GM12878 (cell line): Measurements from ENCODE around the gene OSBPL3. TPM values are rescaled to one million over a fixed set of nuclear protein-coding genes. Genes with fewer than 3 reads are reported as not detected.

Source experiments
- ATAC-seq: fragments of 200-7000 bp; cut with Tn5 transposase; 3 replicates; pipeline ENCODE4 v1.9.1; 2020; ENCODE audit warnings: mild to moderate bottlenecking, moderate library complexity
- BruUV-seq: library from RNA; stranded (reverse); fragments of 400-500 nt; replicated peaks from 2 replicates; lab custom pipeline; 2021; lab: Mats Ljungman, UMichigan
- CTCF ChIA-PET: fragments of 300-600 bp; sonication (Branson Sonifier 250); formaldehyde crosslinking; extraction: SDS; loops from one replicate; lab custom pipeline; 2021; ENCODE audit warnings: inconsistent platforms; lab: Yijun Ruan, JAX
- POLR2A ChIA-PET: fragments of 350-600 bp; formaldehyde crosslinking; extraction: SDS; loops from one replicate; lab custom pipeline; 2021; ENCODE audit warnings: inconsistent platforms; lab: Charles Lee
- RAD21 ChIA-PET: fragments of 300-600 bp; sonication (Branson Sonifier 250); formaldehyde crosslinking; loops from one replicate; lab custom pipeline; 2023; ENCODE audit warnings: antibody characterized with exemption; ENCODE audit not compliant: unreplicated experiment; lab: Charles Lee
- SMC1A ChIA-PET: fragments of 300-600 bp; sonication (Branson Sonifier 250); formaldehyde crosslinking; loops from one replicate; lab custom pipeline; 2023; ENCODE audit not compliant: unreplicated experiment, uncharacterized antibody; lab: Charles Lee
- DNase-seq: peaks from one replicate; pipeline ENCODE4 v3.0.0-alpha.2; 2011; ENCODE audit warnings: low read depth, low spot score
- FAIRE-seq: peaks from 3 replicates; lab custom pipeline; 2011; peaks lifted over from hg19 to GRCh38; lab: Jason Lieb, UNC
- H2AFZ ChIP-seq: 2 replicates; pipeline ENCODE4 v1.6.0; 2011; ENCODE audit warnings: low read depth, low read length, control low read depth; ENCODE audit not compliant: control insufficient read depth
- H3K27ac ChIP-seq: 2 replicates; pipeline ENCODE4 v1.5.1; 2011; ENCODE audit warnings: control low read depth; ENCODE audit not compliant: control insufficient read depth, insufficient read depth
- H3K27me3 ChIP-seq, 2 experiments: replicated peaks in 1 of 2; 2 replicates each; pipeline versions ENCODE4 v1.6.0 to v1.6.1; 2011; ENCODE audit warnings: low read length in 1 of 2; ENCODE audit not compliant: control insufficient read depth in 2 of 2, insufficient read depth in 2 of 2
- H3K36me3 ChIP-seq, 2 experiments: 2 replicates each; pipeline ENCODE4 v1.5.1; 2011; ENCODE audit warnings: low read length in 1 of 2; ENCODE audit not compliant: control insufficient read depth in 2 of 2, insufficient read depth in 2 of 2
- H3K4me1 ChIP-seq: 2 replicates; pipeline ENCODE4 v1.6.1; 2011; ENCODE audit warnings: mild to moderate bottlenecking, low read length, moderate library complexity, mixed read lengths; ENCODE audit not compliant: control insufficient read depth, insufficient read depth
- H3K4me2 ChIP-seq: 2 replicates; pipeline ENCODE4 v1.6.0; 2011; ENCODE audit warnings: control low read depth; ENCODE audit not compliant: control insufficient read depth, insufficient read depth
- H3K4me3 ChIP-seq: fragments of 200-600 bp; sonication (generic); 2 replicates; pipeline ENCODE4 v1.5.1; 2016
- H3K79me2 ChIP-seq: 2 replicates; pipeline ENCODE4 v1.6.0; 2011; ENCODE audit warnings: low read length; ENCODE audit not compliant: control insufficient read depth, insufficient read depth
- H3K9ac ChIP-seq: 2 replicates; pipeline ENCODE4 v1.8.0; 2011; ENCODE audit warnings: low read length, control low read depth, mixed read lengths; ENCODE audit not compliant: control insufficient read depth, insufficient read depth
- H3K9me3 ChIP-seq: replicated peaks from 3 replicates; pipeline ENCODE4 v1.5.1; 2011; ENCODE audit warnings: mild to moderate bottlenecking, low read length; ENCODE audit not compliant: control insufficient read depth, insufficient read depth
- H4K20me1 ChIP-seq: 2 replicates; pipeline ENCODE4 v1.6.0; 2011; ENCODE audit not compliant: control insufficient read depth, insufficient read depth
- ATF3 ChIP-seq: IDR thresholded peaks from 2 replicates; pipeline ENCODE4 v1.6.1; 2011; ENCODE audit warnings: low read depth, mild to moderate bottlenecking, low read length, moderate library complexity, borderline replicate concordance; ENCODE audit errors: extremely low read depth
- CBFB ChIP-seq: IDR thresholded peaks from 2 replicates; pipeline ENCODE4 v1.6.1; 2016; ENCODE audit warnings: antibody characterized with exemption, low read depth
- ETV6 ChIP-seq, 2 experiments: fragments of 450-650 bp in 1 of 2; IDR thresholded peaks in 1 of 2; conservative IDR thresholded peaks in 1 of 2; 2 replicates each; pipeline ENCODE4 v1.6.1; 2014; ENCODE audit warnings: antibody characterized with exemption in 1 of 2, borderline replicate concordance in 1 of 2, low read depth in 1 of 2, mild to moderate bottlenecking in 1 of 2, moderate library complexity in 1 of 2
- MAX ChIP-seq: IDR thresholded peaks from 2 replicates; pipeline ENCODE4 v1.6.1; 2012; ENCODE audit warnings: low read depth, low read length, improper control_type of control experiment
- MEF2A ChIP-seq: IDR thresholded peaks from 2 replicates; pipeline ENCODE4 v1.6.1; 2011; ENCODE audit warnings: low read depth, mild to moderate bottlenecking, low read length, moderate library complexity; ENCODE audit not compliant: insufficient read depth
- NBN ChIP-seq: fragments of 450-650 bp; IDR thresholded peaks from 2 replicates; pipeline ENCODE4 v1.6.1; 2016
- POLR2AphosphoS2 ChIP-seq: IDR thresholded peaks from 2 replicates; pipeline ENCODE4 v1.6.1; 2011; ENCODE audit warnings: low read depth, mild to moderate bottlenecking, low read length, improper control_type of control experiment, moderate library complexity
- RB1 ChIP-seq: fragments of 450-650 bp; formaldehyde crosslinking; IDR thresholded peaks from 2 replicates; pipeline ENCODE4 v1.6.1; 2017; ENCODE audit warnings: mild to moderate bottlenecking, borderline replicate concordance
- SUPT20H ChIP-seq: IDR thresholded peaks from 2 replicates; pipeline ENCODE4 v1.6.1; 2011; ENCODE audit warnings: low read depth, mild to moderate bottlenecking, low read length, moderate library complexity, borderline replicate concordance; ENCODE audit not compliant: control insufficient read depth
- TBL1XR1 ChIP-seq: IDR thresholded peaks from 2 replicates; pipeline ENCODE4 v1.6.1; 2012; ENCODE audit warnings: low read depth, low read length, improper control_type of control experiment
- ZNF384 ChIP-seq: IDR thresholded peaks from 2 replicates; pipeline ENCODE4 v1.6.1; 2012; ENCODE audit warnings: low read depth, mild to moderate bottlenecking, low read length, improper control_type of control experiment, borderline replicate concordance
- WGBS: methylation state at CpG from one replicate; pipeline ENCODE4 v1.1.6; 2016; ENCODE audit warnings: low lambda C conversion rate; ENCODE audit not compliant: insufficient replicate concordance, insufficient coverage; ENCODE audit errors: missing lambda C conversion rate; 5-methylcytosine and 5-hydroxymethylcytosine counted together
- in situ Hi-C: fragments of 300-500 bp; cut with MboI; formaldehyde crosslinking; loops from 9 replicates; pipeline ENCODE4 v1.14.3; 2018; ENCODE audit warnings: mixed read lengths
- intact Hi-C: fragments of 100-400 bp; cut with micrococcal nuclease; formaldehyde crosslinking; loops from one replicate; pipeline ENCODE4 v1.14.2; 2022; ENCODE audit not compliant: unreplicated experiment
- polyA plus RNA-seq, 11 experiments: library from polyadenylated mRNA; depleted of rRNA in 4 of 11; unstranded in 6 of 11; stranded (reverse) in 5 of 11; fragments of >200 nt; fragmentation: Nextera tagmentation in 4 of 11; fragmentation: Illumina TruSeq in 1 of 11; extraction: Ambion mirVana in 4 of 11; extraction: Trizol in 1 of 11; gene quantifications; 1 replicate in 1 of 11; 2 replicates in 10 of 11; pipeline versions ENCODE4 v1.2.1 to v1.2.3, GENCODE V29; 2011 to 2016; ENCODE audit warnings: inconsistent platforms in 2 of 11, missing spikeins in 2 of 11, low read depth in 1 of 11
- total RNA-seq, 4 experiments: library from RNA; depleted of rRNA in 3 of 4; stranded (reverse); fragments of >200 nt in 3 of 4; fragmentation: Illumina TruSeq in 1 of 4; extraction: Trizol in 1 of 4; gene quantifications; 2 replicates each; pipeline versions ENCODE4 v1.2.1 to v1.2.3, GENCODE V29; 2013 to 2021
- TF ChIP-seq, protein P1 (sequence below): fragments of 450-650 bp; IDR thresholded peaks from 2 replicates; pipeline ENCODE4 v1.6.1; 2017; ENCODE audit warnings: low read depth, mild to moderate bottlenecking, moderate library complexity
- TF ChIP-seq, protein P2 (sequence below), 3 experiments: IDR thresholded peaks in 2 of 3; conservative IDR thresholded peaks in 1 of 3; 2 replicates each; pipeline ENCODE4 v1.5.1; 2011; ENCODE audit warnings: low read depth in 3 of 3, low read length in 3 of 3, mild to moderate bottlenecking in 3 of 3, control low read depth in 2 of 3, moderate library complexity in 2 of 3, inconsistent platforms in 1 of 3, mixed read lengths in 1 of 3; ENCODE audit not compliant: control insufficient read depth in 2 of 3, insufficient read depth in 1 of 3; ENCODE audit errors: extremely low read depth in 1 of 3

Gene OSBPL3
- total and polyA plus RNA-seq, 10 of the 15 experiments (the other 5 are each of a cell fraction or from before 2014, with no cell fraction given): 6.1 to 46.6 (median 27.0) TPM

DNA sequence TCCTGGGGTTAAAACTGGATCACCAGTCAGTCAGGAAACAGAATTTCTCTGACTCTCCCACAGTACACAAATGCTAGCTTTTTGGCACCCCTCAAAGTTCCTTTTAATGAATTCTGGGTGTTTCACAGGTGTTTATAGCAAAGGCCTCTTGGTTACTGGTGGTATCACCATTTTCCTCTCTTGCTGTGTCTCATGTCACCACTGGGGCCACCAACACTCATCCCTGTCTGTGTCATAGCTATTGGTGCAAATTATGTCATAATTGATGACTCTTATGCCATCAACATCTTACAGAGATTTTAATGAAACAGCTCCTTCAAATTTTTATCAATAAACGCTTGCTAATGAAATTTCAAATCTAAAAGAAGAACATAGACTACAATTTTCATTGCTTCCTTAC is 27.7 kb upstream of the OSBPL3 start:
- TF ChIP-seq CBFB: no peak
- TF ChIP-seq POLR2AphosphoS2: no peak
- TF ChIP-seq RB1: no peak
- TF ChIP-seq ETV6 (conservative IDR thresholded peaks at IDR 0.05 in 1 of 2, IDR thresholded peaks at IDR 0.05 in 1 of 2; ENCODE audit: borderline replicate concordance in 1 of 2, low read depth in 1 of 2): no peak
- TF ChIP-seq, protein P1, sequence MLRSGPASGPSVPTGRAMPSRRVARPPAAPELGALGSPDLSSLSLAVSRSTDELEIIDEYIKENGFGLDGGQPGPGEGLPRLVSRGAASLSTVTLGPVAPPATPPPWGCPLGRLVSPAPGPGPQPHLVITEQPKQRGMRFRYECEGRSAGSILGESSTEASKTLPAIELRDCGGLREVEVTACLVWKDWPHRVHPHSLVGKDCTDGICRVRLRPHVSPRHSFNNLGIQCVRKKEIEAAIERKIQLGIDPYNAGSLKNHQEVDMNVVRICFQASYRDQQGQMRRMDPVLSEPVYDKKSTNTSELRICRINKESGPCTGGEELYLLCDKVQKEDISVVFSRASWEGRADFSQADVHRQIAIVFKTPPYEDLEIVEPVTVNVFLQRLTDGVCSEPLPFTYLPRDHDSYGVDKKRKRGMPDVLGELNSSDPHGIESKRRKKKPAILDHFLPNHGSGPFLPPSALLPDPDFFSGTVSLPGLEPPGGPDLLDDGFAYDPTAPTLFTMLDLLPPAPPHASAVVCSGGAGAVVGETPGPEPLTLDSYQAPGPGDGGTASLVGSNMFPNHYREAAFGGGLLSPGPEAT: no peak
- no peak for TF ChIP-seq MAX
- TF ChIP-seq TBL1XR1: no peak
- TF ChIP-seq NBN: no peak
- no peak for TF ChIP-seq MEF2A
- TF ChIP-seq ATF3: no peak
- no peak for TF ChIP-seq ZNF384
- TF ChIP-seq, protein P2, sequence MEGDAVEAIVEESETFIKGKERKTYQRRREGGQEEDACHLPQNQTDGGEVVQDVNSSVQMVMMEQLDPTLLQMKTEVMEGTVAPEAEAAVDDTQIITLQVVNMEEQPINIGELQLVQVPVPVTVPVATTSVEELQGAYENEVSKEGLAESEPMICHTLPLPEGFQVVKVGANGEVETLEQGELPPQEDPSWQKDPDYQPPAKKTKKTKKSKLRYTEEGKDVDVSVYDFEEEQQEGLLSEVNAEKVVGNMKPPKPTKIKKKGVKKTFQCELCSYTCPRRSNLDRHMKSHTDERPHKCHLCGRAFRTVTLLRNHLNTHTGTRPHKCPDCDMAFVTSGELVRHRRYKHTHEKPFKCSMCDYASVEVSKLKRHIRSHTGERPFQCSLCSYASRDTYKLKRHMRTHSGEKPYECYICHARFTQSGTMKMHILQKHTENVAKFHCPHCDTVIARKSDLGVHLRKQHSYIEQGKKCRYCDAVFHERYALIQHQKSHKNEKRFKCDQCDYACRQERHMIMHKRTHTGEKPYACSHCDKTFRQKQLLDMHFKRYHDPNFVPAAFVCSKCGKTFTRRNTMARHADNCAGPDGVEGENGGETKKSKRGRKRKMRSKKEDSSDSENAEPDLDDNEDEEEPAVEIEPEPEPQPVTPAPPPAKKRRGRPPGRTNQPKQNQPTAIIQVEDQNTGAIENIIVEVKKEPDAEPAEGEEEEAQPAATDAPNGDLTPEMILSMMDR (IDR thresholded peaks at IDR 0.05 in 2 of 3, conservative IDR thresholded peaks at IDR 0.05 in 1 of 3; ENCODE audit: control insufficient read depth in 2 of 3, extremely low read depth in 1 of 3, insufficient read depth in 1 of 3, low read depth in 3 of 3, low read length in 3 of 3): no peak
- TF ChIP-seq SUPT20H: no peak
- TF ChIP-seq, all 136 proteins: peak for 0
- intact Hi-C loops: no loop called here
- SMC1A ChIA-PET: interaction anchor here (0.6 kb wide), 1 partner anchor 627 kb away, joined by 3 read pairs; no protein-coding TSS in a partner anchor

More for the DNA sequence above, 27.7 kb upstream of the OSBPL3 start:
- H3K27ac ChIP-seq: no peak overlapping the region
- in situ Hi-C loops: no loop called here
- H3K27me3 ChIP-seq: no peaks in the 10 kb centered on the region
- FAIRE-seq (no peak), ATAC-seq (no peak), DNase-seq (no peak)
- 100% methylated on average over 1 of the region's 1 CpG for WGBS
- no peaks in the 10 kb centered on the region for H3K36me3 ChIP-seq
- no peak overlapping the region for H3K4me3 ChIP-seq
- BruUV-seq: no TSS peak
- CTCF ChIA-PET: no interaction called here
- no peaks in the 10 kb centered on the region for H4K20me1 ChIP-seq
- no peak overlapping the region for H2AFZ ChIP-seq
- RAD21 ChIA-PET: no interaction called here
- POLR2A ChIA-PET: no interaction called here
- no peaks in the 10 kb centered on the region for H3K4me1 ChIP-seq
- no peak overlapping the region for H3K4me2 ChIP-seq
- H3K79me2 ChIP-seq: no peaks in the 10 kb centered on the region
- no peak overlapping the region for H3K9ac ChIP-seq
- H3K9me3 ChIP-seq: peaks cover 2% of the 10 kb centered on the region; the same call in 2 of the 3 replicates
